Mucosa of gallbladder (tissue), 1 donor: Measurements from ENCODE around the gene KCNH5. TPM values are rescaled to one million over a fixed set of nuclear protein-coding genes. Genes with fewer than 3 reads are reported as not detected.

ENCODE experiments used
- DNase-seq: peaks from one replicate; pipeline ENCODE4 v3.0.0-alpha.2; 2020; ENCODE audit warnings: low spot score
- total RNA-seq: library from RNA; stranded (reverse); gene quantifications from one replicate; pipeline ENCODE4 v1.2.1, GENCODE V29; 2021
- donor health status: DM: no; HTN: no; CAD: no.

KCNH5 gene
- 0.03 TPM for total RNA-seq

GRCh38 chr14:63045234-63045611 lies at the start of gene KCNH5:
KCNH5 (minus strand) TSS chr14:63045458; CDS start chr14:63045186, 272 bp downstream.
- no peak for DNase-seq

- no peak for DNase-seq
These were observed 46.2 kb upstream of the KCNH5 start for GRCh38 chr14:63091394-63091996.

GRCh38 chr14:63088865-63089264 lies 43.6 kb upstream of the KCNH5 start:
- no peak for DNase-seq

GRCh38 chr14:63078569-63078968 lies 33.3 kb upstream of the KCNH5 start:
- DNase-seq: no peak

- DNase-seq: no peak
These were observed 31.2 kb upstream of the KCNH5 start for GRCh38 chr14:63076488-63076887.

- DNase-seq: no peak
These were observed 10.4 kb upstream of the KCNH5 start for GRCh38 chr14:63055631-63056030.

- DNase-seq: no peak
These were observed 6.7 kb upstream of the KCNH5 start for GRCh38 chr14:63051992-63052391.

- DNase-seq: no peak
These were observed 6.0 kb upstream of the KCNH5 start for GRCh38 chr14:63051301-63051700.

- DNase-seq: no peak
These were observed 5.4 kb upstream of the KCNH5 start for GRCh38 chr14:63050694-63051093.

- DNase-seq: no peak
These were observed 1.3 kb upstream of the KCNH5 start for GRCh38 chr14:63046339-63047268.

GRCh38 chr14:63045612-63046320 lies 508 bp upstream of the KCNH5 start:
- peak; percentile 11 for DNase-seq

GRCh38 chr14:63039866-63040265 lies 5.4 kb downstream of the KCNH5 start:
- no peak for DNase-seq

- no peak for DNase-seq
These were observed 12.6 kb downstream of the KCNH5 start for GRCh38 chr14:63032641-63033040.

GRCh38 chr14:63032076-63032475 lies 13.2 kb downstream of the KCNH5 start:
- DNase-seq: peak; percentile 31

- DNase-seq: no peak
These were observed 15.1 kb downstream of the KCNH5 start for GRCh38 chr14:63030113-63030512.

GRCh38 chr14:63027719-63028118 lies 17.5 kb downstream of the KCNH5 start:
- no peak for DNase-seq

- no peak for DNase-seq
These were observed 18.8 kb downstream of the KCNH5 start for GRCh38 chr14:63026491-63026890.

GRCh38 chr14:63014621-63015020 lies 30.6 kb downstream of the KCNH5 start:
- DNase-seq: no peak

GRCh38 chr14:63012171-63012570 lies 33.1 kb downstream of the KCNH5 start:
- DNase-seq: no peak

- DNase-seq: no peak
These were observed 33.6 kb downstream of the KCNH5 start for GRCh38 chr14:63011623-63012022.

- no peak for DNase-seq
These were observed 35.8 kb downstream of the KCNH5 start for GRCh38 chr14:63009495-63009894.

GRCh38 chr14:63006531-63006930 lies 38.7 kb downstream of the KCNH5 start:
- no peak for DNase-seq

GRCh38 chr14:62994096-62994495 lies 51.2 kb downstream of the KCNH5 start:
- DNase-seq: no peak
